KOPT-K1 (cell line): Measurements from ENCODE around the gene MAPK1.
A peak's percentile ranks its signal among the peaks of the same experiment; 100 is the strongest.
"Not testable (repeated sequence)": the region's sequence is repeated elsewhere in the genome, so short reads cannot be mapped to it uniquely, and the experiment has no call there.

ENCODE experiments used
- H3K27ac ChIP-seq: fragments of 200-600 bp; sonication (generic); 2 replicates; pipeline ENCODE4 v1.5.1; 2016; ENCODE audit warnings: antibody characterized with exemption, mild to moderate bottlenecking, low read depth, low read length; ENCODE audit not compliant: poor library complexity, severe bottlenecking
- H3K36me3 ChIP-seq: fragments of 200-600 bp; sonication (generic); 2 replicates; pipeline ENCODE4 v1.5.1; 2017; ENCODE audit warnings: antibody characterized with exemption, mild to moderate bottlenecking, low read length, moderate library complexity; ENCODE audit not compliant: insufficient read depth
- H3K9me3 ChIP-seq: fragments of 200-600 bp; sonication (generic); 2 replicates; pipeline ENCODE4 v1.5.1; 2017; ENCODE audit warnings: antibody characterized with exemption, low read length, mild to moderate bottlenecking; ENCODE audit not compliant: insufficient read depth, poor library complexity, severe bottlenecking

MAPK1 gene

DNA sequence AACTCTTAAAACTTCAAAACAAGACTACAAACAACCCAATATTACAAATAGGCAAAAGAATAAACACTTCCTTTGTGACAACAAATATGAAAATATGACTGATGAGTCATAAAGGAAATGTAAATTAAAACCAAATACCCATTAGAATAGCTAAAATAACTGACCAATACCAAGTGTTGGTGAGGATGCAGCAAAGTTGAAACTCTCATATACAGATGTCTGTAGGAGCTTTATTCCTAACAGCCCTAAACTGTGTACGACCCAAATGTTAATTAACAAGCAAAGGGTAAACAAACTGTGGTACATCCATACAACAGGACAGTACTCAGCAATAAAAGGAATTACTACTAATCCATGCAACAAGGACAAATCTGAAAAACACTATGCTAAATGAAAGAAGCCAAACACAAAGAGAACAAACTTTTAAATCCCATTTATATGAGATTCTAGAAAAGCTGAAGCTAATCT lies 43.0 kb downstream of the MAPK1 start:
- Histone ChIP-seq H3K27ac (no peak overlapping the region), H3K36me3 (peaks cover 4% of the 10 kb centered on the region; the same call in 1 of the 2 replicates), H3K9me3 (no peaks in the 10 kb centered on the region)

- H3K27ac ChIP-seq = no peak overlapping the region
- no peaks in the 10 kb centered on the region for H3K9me3 ChIP-seq
Measured at GRCh38 chr22:21823740-21824444, 43.6 kb downstream of the MAPK1 start.

DNA sequence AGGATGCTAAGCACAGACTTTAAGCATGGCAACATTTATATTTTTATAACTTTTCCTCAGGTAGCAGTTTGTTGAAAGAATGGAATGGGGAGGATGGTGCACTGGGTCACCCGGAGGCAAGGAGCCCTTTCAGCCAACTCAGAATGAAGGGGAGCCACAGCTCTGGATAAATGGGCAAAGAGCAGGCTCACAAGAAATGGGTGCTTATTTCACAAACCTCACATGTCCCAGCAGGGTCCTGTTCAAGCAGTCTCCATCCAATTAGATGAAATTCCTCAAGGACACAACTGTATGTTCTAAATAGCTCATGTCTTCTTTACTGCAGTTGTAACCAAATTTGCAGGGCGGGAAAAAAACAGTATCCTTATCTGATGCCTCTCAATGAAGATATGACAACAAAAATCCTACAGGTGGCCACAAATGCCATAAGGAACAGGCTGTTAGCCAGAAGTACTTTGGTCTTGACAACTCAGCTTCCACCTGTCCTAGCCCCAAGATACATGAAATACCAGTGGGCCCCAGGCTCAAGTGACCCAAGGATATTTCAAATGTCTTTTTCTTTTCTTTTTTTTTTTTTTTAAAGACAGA lies 48.2 kb downstream of the MAPK1 start:
- H3K9me3 ChIP-seq = no peaks in the 10 kb centered on the region
- peaks cover 4% of the 10 kb centered on the region; the same call in 1 of the 2 replicates for H3K36me3 ChIP-seq
- H3K27ac ChIP-seq = no peak overlapping the region

More at GRCh38 chr22:21823740-21824444, 43.6 kb downstream of the MAPK1 start:
- H3K36me3 ChIP-seq = peaks cover 4% of the 10 kb centered on the region; the same call in 1 of the 2 replicates

DNA sequence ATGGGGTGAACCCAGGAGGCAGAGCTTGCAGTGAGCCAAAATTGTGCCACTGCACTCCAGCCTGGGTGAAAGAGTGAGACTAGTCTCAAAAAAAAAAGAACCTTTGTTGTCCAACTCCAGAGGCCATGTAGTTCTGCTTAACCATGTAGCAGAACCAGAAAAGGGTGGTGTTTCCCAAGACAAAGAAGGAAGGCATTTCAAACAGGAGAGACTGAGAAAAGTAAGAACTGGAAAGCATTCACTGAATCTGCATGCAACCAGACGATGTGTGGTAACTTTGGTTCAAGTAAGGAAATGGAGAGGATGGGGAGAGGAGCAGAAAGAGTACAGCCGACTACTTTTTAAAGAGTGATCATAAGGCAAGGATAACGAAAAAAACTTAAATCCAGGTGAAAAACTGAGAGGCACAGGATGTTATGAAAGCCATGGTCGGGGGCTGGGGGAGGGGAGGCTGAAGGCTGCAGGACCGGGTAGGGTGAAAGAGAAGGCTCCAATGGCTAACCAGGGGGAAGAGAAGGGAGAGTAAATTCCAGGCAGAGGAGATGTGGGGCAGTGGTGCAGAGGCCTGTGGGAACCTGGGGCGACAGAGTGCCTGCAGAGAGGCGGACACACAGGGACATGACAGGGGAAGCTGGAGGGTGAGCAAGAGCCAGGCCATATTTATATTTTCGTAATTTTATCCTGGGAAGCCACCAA lies 48.8 kb downstream of the MAPK1 start:
- no peak overlapping the region for H3K27ac ChIP-seq

DNA sequence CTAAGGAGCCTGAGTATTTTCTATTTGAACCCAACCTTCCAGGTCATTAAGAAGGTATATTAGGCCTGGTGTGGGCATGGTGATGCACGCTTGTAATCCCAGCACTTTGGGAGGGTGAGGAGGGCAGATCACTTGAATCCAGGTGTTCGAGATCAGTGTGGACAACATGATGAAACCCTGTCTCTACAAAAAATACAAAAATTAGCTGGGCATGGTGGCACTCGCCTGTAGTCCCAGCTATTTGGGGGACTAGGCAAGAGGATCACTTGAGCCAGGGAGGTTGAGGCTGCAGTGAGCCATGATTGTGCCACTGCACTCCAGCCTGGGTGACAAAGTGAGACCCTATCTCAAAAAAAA lies 50.0 kb downstream of the MAPK1 start:
- H3K27ac ChIP-seq, H3K36me3 ChIP-seq, H3K9me3 ChIP-seq: not testable (repeated sequence)

More for the DNA sequence above, 48.8 kb downstream of the MAPK1 start:
- Histone ChIP-seq H3K36me3 (peaks cover 4% of the 10 kb centered on the region; the same call in 1 of the 2 replicates), H3K9me3 (no peaks in the 10 kb centered on the region)

GRCh38 chr22:21816787-21817496 lies 50.5 kb downstream of the MAPK1 start:
- Histone ChIP-seq H3K36me3 (peaks cover 4% of the 10 kb centered on the region; the same call in 1 of the 2 replicates), H3K27ac (peak overlapping the region; percentile 11)

GRCh38 chr22:21816472-21816786 lies 51.0 kb downstream of the MAPK1 start:
- H3K9me3 ChIP-seq = no peaks in the 10 kb centered on the region
- no peak overlapping the region for H3K27ac ChIP-seq

More at GRCh38 chr22:21816787-21817496, 50.5 kb downstream of the MAPK1 start:
- no peaks in the 10 kb centered on the region for H3K9me3 ChIP-seq

DNA sequence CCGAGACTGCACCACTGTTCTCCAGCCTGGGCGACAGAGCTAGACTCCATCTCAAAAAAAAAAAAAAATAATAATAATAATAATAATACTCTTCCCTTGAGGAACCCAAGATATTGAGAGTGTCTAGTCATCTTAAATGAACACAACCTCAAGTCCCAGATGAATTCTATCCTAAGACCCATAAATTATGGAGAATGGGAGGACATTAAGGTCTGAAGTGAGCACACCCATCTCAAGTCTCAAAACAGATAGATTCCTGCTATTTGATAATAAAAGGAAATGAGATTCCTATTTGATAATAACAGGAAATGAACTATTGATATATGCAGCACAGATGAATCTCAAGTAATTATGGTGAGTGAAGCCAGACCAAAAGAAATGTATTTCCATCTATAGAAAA lies 51.5 kb downstream of the MAPK1 start:
- no peaks in the 10 kb centered on the region for H3K9me3 ChIP-seq
- H3K36me3 ChIP-seq = no peaks in the 10 kb centered on the region
- H3K27ac ChIP-seq = no peak overlapping the region

More at GRCh38 chr22:21816472-21816786, 51.0 kb downstream of the MAPK1 start:
- H3K36me3 ChIP-seq = peaks cover 1% of the 10 kb centered on the region; the same call in 1 of the 2 replicates

DNA sequence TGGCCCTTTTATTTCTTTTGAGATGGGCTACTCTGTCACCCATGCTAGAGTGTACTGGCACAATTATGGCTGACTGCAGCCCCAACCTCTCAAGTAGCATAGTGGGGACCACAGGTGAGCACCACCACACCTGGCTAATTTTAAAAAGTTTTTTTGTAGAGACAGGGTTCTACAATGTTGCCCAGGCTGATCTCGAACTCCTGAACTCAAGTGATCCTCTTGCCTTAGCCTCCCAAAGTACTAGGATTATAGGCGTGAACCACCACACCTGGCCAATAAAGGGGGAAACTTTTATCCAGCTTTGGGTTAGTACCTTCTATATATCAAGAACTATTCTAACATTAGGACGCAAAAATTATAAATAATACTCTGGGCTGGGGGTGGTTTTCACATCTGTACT lies 52.1 kb downstream of the MAPK1 start:
- Histone ChIP-seq H3K36me3 (peaks cover 4% of the 10 kb centered on the region; the same call in 1 of the 2 replicates), H3K27ac (no peak overlapping the region), H3K9me3 (no peaks in the 10 kb centered on the region)

GRCh38 chr22:21811982-21812381 lies 55.5 kb downstream of the MAPK1 start:
- Histone ChIP-seq H3K27ac (no peak overlapping the region), H3K36me3 (peaks cover 13% of the 10 kb centered on the region), H3K9me3 (no peaks in the 10 kb centered on the region)

- Histone ChIP-seq H3K9me3 (no peaks in the 10 kb centered on the region), H3K36me3 (peaks cover 55% of the 10 kb centered on the region), H3K27ac (no peak overlapping the region)
Measured at GRCh38 chr22:21807544-21808529, 59.6 kb downstream of the MAPK1 start.

DNA sequence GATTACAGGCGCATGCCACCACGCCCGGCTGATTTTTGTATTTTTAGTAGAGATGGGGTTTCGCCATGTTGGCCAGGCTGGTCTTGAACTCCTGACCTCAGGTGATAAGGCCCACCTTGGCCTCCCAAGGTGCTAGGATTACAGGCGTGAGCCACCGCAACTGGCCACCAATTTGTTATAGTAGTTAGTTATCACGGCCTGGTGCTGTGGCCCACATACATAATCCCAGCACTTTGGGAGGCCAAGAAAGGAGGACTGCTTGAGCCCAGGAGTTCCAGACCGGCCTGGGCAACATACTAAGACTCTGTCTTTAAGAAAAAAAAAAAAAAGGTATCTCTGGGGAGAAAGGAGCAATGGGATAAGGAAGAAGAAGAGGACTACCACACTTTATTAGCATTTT lies 62.1 kb downstream of the MAPK1 start:
- not testable (repeated sequence) for H3K9me3 ChIP-seq, H3K27ac ChIP-seq
- peaks cover 75% of the 10 kb centered on the region for H3K36me3 ChIP-seq

GRCh38 chr22:21803811-21804249 lies 63.6 kb downstream of the MAPK1 start:
- Histone ChIP-seq H3K36me3 (peaks cover 90% of the 10 kb centered on the region), H3K9me3 (no peaks in the 10 kb centered on the region), H3K27ac (no peak overlapping the region)

DNA sequence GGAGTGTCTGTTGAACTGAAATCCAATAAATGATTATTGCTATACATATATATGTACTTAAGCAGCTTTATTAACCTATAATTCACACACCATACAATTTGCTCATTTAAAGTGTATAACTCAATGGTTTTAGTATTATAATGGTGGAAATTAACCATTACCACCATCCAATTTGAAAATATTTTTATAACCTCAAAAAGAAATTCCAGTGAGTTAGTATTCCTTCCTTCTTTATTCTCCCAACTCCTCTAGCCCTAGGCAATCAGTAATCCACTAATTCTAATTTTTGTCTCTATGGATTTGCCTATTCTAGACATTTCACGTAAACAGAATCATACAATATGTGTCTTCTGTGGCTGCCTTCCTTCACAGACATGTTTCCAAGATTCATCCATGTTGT lies 64.8 kb downstream of the MAPK1 start:
- no peaks in the 10 kb centered on the region for H3K9me3 ChIP-seq
- H3K27ac ChIP-seq = no peak overlapping the region
- H3K36me3 ChIP-seq = peaks cover 99% of the 10 kb centered on the region
